ACHN (cell line): ENCODE results near the gene FZD10.

Experiments used
- DNase-seq: peaks from one replicate; pipeline ENCODE4 v3.0.0-alpha.2; 2015
- in situ Hi-C: cut with HindIII; loops from 2 replicates; pipeline ENCODE4 v1.10.0; 2017; ENCODE audit warnings: low sequenced_read_pairs, low pct_ligation_motif_present, low pct_unique_long_range_greater_than_20kb

Gene FZD10

GRCh38 chr12:130166306-130166705, 4.0 kb downstream of the FZD10 start:
- in situ Hi-C loops = no loop called here
- no peak for DNase-seq

DNA sequence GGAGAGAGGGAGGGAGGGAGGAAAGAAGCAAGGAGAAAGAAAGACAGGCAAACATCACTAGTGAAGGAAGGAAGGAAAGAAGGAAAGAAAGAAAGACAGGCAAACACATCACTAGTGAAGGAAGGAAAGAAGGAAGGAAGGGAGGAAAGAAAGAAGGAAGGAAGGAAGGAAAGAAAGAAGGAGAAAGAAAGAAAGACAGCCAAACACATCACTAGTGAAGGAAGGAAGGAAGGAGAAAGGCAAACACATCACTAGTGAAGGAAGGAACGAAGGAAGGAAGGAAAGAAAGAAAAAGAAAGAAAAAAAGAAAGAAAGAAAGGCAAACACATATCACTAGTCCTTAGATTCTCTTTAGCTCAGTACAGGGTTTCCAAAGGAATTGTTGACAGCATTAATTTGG, 5.3 kb downstream of the FZD10 start:
- in situ Hi-C loops = no loop called here
- DNase-seq = no peak

GRCh38 chr12:130169256-130169655, 7.0 kb downstream of the FZD10 start:
- DNase-seq = no peak
- in situ Hi-C loops = no loop called here

DNA sequence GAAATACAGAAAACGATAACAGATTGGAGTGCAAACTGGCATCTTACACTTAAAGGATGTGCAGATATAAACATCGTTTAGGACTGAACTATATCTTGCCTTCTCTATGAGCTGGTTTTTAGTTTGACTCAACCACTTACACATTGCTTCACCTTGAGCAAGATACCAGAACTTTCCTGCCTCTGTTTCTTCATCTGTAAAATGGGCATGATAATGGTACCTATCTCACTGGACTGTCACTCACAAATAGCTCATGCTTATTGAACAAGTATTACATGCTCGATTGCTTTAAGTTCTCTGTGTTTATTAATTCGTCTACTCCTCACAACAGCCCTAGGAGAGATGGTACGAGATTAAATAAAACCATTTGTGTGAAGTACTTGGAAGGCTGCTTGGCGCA, 7.7 kb downstream of the FZD10 start:
- no peak for DNase-seq
- in situ Hi-C loops = no loop called here

DNA sequence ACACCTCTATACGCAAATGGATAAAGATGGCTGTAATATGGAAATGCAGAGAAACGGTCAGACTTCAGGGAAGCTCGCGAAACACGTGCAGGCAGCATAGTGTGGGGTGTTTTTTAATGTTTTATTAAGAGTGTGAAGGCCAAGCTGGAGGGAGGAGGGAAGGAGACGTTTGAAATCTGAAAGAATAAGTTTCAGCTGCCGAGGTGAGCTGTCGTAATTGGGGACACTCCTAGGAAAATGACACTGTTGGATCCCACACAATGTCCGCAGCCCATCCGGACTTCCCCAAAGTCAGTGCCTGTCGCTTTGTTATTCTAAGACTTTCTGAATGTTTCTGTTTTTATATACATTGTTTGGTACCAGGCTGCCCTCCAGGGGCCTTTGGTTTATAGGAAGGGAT, 8.3 kb downstream of the FZD10 start:
- no peak for DNase-seq
- in situ Hi-C loops = no loop called here

GRCh38 chr12:130177635-130178242, 15.5 kb downstream of the FZD10 start:
- DNase-seq = no peak
- in situ Hi-C loops = no loop called here

- in situ Hi-C loops = no loop called here
- no peak for DNase-seq
Measured at GRCh38 chr12:130178282-130178681, 16.0 kb downstream of the FZD10 start.

DNA sequence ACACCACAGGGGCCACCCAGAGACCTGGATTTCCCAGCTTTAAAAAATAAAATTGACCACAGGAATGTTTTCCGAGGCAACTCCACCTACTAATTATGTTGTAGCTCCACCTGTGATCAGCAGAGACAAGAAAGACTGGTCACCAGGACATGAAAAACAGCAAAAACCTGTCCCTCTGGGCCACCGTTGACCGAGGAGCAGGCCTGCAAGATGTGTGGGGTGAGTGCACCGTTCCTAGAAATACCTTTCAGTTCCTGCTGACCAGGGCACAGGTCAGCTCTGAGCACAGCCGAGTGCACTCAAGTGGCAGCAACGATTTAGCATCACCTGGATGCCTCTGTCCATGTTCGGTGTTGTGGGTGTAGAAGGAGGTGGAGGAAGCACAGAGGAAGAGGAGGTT, 16.9 kb downstream of the FZD10 start:
- in situ Hi-C loops = no loop called here
- no peak for DNase-seq

- in situ Hi-C loops = no loop called here
Measured at GRCh38 chr12:130179621-130180020, 17.4 kb downstream of the FZD10 start.

DNA sequence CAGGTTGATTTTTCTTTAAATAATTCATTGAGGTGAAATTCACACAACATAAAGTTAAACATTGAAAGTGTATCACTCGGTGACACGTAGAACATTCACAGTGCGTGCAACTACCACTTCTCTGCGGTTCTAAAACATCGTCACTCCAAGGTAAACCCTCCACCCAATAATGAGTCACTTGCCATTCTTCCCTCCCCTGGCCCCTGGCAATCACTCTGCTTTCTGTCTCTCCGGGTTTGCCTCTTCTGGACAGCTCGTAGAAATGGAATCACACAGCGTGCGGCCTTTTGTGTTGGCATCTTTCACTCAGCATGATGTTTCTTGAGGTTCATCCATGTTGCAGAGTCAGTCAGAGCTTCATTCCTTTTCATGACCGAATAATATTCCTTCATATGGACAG, 18.9 kb downstream of the FZD10 start:
- in situ Hi-C loops = no loop called here

More at GRCh38 chr12:130179621-130180020, 17.4 kb downstream of the FZD10 start:
- DNase-seq = no peak

DNA sequence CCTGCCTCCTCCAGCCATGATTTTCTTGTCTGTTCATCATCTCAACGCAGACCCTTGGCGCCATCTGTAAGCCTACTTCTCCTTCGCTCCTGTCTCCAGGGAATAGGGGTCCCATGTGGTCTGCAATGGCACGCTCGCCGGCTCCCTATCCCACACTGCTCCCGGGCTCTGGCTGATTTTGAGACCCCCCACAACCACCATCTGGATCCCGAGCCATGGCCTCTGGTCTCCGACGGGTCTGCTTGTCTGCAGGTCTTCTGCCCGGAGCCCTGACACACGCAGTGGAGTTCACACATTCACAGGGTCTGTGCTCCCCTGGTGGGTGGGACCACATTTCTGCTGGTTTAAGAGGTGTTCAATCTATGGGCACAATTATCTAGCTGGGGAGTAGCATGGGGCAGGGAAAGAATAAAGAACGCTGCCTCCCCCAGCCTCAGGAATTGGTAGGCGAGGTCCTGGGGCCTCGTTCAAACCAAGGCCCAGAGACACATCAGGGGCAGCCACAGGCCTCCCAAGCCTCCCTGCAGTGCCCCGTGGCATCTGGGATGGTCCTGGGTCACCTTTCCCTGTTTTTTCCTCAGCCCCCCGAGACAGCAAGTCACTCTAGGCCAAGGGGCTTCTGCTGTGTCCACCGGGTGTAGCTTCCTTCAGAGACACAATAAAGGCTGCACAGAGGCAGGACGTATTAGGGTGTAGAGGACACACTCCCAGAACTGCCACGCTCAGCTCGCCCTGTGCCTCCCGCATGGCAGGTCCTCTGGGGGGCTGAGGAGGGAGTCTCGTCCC, 21.5 kb downstream of the FZD10 start:
- in situ Hi-C loops = no loop called here

More for the DNA sequence above, 18.9 kb downstream of the FZD10 start:
- DNase-seq = no peak

GRCh38 chr12:130184404-130185090, 22.3 kb downstream of the FZD10 start:
- in situ Hi-C loops = no loop called here
- no peak for DNase-seq

More for the DNA sequence above, 21.5 kb downstream of the FZD10 start:
- no peak for DNase-seq

GRCh38 chr12:130185455-130186391, 23.5 kb downstream of the FZD10 start:
- in situ Hi-C loops = no loop called here
- DNase-seq = no peak

GRCh38 chr12:130186651-130187268, 24.5 kb downstream of the FZD10 start:
- peak; percentile 97 for DNase-seq
- in situ Hi-C loops = no loop called here

DNA sequence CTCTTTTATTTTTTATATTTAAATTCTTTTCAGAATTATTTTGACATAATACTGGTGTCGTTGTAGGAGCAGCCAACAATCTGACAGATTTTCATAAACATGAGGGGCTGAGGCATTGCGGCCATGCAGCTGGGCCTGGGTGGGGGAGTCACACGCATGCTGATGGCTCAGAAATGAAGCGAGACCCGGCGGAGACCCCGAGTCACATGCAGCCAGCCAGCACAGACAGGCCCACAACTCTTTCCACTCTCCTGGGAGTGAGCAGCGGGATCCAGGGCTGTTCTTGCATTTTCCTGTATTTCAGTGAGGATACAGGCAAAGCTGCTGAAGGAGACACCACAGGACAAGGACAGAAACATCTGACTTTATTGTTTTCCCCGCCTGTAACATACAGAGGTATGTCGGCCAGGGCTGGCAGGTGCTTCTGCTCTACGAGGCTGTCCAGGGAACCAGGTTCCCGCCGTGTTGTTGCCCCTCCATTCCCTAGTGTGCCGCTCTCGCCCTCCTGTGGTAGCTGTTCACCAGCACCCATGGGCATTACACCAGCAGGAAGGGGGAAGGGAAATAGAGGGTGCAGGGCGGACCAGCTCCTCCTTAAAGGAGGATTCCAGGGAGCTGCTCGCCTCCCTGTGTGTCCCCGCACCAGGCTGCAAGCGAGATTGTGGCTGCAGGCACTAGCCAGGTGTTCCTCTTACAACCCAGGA, 30.5 kb downstream of the FZD10 start:
- in situ Hi-C loops = no loop called here
- no peak for DNase-seq

DNA sequence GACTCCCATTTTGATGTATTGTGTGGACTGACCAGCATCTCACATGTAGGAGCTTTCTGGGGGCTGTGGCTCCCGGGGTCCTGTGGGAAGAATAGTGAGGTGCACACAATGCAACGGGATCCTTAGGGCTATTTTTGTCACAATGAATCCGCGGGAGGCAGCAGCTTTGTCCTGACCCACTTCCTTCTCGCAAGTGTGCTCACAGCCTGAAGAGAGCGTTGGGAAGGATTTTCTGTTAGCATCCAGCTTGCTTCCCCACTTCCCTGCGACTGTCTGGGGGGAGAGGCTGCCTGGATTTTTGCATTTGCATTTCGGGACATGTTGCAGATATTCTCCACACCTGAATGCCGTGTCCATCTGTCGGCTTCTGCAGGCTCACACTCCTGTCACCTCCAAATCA, 31.9 kb downstream of the FZD10 start:
- in situ Hi-C loops = no loop called here
- DNase-seq = no peak

- in situ Hi-C loops = no loop called here
- no peak for DNase-seq
Measured at GRCh38 chr12:130195369-130195768, 33.1 kb downstream of the FZD10 start.

- DNase-seq = no peak
- in situ Hi-C loops = no loop called here
Measured at GRCh38 chr12:130195776-130196175, 33.5 kb downstream of the FZD10 start.
